ENCODE results near the gene DERL2.
A peak's percentile ranks its signal among the peaks of the same experiment; 100 is the strongest.

DERL2 gene

DNA sequence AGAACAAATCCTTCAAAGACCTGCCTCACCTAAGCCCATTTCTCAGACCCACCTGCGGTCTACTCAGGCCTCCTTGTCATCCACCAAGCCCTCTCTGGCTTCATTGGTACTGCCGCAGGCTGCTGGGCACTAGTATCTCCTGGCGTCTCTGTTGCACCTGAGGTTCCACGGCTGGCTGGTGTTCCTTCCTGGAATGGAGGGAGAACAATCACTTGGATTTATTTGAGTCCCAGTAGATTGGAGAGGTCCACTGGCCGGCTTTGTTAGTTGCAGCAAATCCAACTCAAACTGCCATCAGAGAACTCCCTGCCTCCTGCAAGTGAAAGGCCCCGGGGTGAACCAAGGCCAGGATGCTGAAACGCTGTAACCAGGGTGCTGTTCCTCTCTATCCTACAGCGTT is 15.7 kb upstream of the DERL2 start:
- DNase-seq (ENCODE audit: low read depth, low spot score) = no peak

DNA sequence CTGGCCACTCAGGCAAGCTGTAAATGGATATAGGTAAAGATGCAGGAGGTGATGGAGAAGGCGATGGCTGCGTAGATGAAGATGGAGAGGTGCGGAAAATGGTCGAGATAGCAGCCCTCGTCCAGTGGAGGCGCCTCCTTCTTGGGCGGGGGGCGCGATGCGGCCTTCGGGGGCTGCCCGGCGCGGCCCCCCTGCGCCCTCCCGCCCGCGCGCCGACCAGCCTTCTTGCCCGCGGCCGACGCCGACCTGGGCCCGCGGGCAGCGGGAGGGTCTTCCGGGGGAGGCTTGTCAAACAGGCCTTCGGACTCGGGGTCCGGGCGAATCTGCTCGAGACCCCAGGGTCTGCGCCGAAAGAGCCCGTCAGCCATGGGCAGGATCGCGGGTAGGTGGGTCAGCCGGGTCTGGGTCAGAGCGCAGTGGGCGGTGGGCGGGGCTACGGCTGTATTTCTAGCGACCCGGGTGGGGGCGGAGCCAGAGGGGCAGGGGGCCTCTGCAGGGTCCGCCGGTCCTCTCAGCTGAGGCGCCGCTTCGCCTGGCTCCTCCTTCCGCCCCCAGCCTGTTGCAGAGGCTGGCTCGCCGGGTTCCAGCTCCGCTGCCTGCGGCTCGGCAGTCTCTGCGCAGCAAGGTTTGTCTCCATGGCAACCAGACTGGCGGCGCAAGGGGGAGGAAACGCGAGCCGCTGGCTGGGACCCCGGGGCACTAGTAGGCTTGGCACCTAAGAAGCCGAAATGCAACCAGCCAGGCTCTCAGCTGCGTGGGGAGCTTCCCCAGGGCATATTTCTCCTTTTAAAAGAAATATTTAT is 14.8 kb upstream of the DERL2 start:
- DNase-seq (ENCODE audit: low read depth, low spot score) = peak; percentile 98

DNA sequence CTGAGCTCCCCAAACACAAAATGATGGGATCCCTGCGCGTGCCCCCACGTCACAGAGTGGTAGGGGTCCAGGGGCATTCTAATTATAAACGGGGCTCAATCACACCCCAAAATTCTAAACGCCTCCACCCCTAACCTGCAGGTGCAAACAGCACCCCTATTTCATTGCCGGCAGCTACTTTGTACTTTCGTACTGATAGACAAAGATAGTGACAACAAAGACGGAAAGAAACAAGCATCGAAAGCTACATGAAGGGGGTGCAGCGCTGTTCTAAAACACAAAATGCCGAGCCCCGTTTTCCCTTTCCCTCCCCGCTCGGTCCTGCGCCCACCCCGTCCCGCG is 14.2 kb upstream of the DERL2 start:
- no peak for DNase-seq (ENCODE audit: low read depth, low spot score)

DNA sequence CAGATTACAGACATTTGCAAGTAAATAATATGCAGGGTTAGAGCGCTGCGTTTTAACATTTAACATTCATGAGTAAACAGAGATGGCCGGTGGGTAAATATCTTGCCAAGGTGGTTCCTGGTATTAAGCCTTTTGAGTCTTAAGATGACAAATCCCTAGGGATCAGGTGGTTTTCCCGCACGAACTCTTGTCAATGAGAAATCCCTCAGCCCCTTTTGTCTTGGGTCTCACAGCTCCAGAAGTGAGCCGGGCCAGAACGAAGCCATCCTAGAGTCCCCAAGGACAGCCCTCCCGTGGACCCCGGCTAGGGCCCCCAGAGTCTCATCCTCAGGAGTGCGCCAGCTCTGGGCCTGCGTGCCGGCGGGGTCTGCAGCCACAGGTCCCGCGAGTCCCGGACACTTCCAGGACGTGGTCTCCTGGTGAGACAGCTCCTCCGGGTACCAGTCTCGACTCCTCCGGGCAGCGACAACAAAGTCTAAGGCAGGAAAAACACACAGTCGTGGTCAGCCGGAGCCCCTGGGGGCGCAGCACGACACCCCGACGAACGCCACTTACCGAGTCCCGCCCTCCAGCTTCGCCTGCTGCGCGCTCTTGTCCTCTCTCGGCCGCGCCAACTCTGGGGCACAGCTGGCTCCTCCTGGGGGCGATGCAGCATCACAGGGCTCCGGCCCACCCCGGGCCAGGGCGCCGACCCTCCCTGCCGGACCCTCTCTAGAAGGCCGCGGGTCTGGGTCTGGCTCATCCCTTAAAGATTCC is 13.7 kb upstream of the DERL2 start:
- DNase-seq (ENCODE audit: low read depth, low spot score) = peak; percentile 45

DNA sequence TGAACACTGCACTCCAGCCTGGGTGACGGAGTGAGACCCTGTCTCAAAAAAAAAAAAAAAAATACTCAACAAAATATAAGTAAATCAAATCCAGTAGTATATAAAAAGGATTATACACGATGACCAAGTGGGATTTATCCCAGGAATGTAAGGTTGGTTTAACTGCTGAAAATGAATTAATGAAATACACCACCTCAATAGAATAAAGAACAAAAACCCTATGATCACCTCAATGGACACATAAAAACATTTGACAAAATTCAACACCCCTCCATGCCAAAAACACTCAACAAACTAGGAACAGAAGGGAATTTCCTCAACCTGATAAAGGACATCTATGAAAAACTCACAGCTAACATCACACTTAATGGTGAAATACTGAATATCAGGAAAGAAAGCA is 7.0 kb upstream of the DERL2 start:
- no peak for DNase-seq (ENCODE audit: low read depth, low spot score)

DNA sequence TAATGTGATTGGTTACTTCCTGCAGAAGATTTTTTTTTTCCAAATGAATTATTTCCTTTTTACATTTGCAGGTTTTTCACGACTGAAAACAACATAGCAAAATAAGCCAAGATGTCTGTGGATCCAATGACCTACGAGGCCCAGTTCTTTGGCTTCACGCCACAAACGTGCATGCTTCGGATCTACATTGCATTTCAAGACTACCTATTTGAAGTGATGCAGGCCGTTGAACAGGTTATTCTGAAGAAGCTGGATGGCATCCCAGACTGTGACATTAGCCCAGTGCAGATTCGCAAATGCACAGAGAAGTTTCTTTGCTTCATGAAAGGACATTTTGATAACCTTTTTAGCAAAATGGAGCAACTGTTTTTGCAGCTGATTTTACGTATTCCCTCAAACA is 2.8 kb upstream of the DERL2 start:
- DNase-seq (ENCODE audit: low read depth, low spot score) = no peak

DNA sequence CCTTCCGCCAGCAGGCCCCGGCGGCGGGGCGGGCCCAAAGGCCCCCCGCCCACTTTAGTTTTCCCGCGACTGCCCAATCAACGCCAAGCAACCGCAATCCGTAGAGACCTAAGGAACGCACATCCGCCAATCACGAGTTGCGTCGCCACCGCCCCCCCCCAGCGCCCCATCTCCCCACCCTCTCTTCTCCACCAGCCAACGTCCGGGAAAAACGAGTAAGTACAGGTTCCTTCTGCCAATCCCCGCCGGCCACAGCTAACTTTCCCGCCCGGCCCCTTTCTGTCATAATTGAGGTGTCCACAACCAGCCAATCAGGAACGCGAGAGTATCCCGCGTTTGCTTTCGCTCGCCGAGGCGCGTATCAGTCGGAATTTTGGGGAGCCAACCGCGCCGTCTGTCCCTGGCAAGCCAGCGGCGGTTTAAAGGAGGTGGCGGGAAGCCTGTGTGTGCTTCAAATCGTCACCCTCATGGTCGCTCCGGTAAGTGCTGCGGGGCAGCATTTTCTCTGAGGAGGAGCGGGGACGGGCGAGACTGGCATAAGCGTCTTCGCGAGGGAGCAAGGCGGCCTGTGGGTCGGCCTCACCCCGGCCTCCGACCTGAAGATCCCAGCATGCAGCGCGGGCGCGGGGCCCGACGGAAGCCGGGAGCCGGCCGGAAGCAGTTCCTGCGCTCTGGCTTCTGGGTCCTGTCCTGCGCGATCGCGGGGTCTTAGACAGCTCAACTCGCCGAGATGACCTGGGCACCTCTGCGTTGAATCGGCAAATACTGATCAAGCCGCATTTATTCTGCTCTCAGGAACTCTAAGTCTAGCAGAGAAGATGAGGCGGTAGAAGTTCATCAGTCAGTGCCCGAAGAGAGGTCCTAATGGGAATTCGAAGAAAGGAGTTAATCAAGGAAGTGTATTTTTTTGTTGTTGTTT is 487 bp upstream of the DERL2 start, which contains the start of gene MIS12:
MIS12 (plus strand) TSS at position 361 of the 919 bp plus-strand sequence. CDS start 2,297 bp downstream, outside the sequence.
- peak; percentile 99 for DNase-seq (ENCODE audit: low read depth, low spot score)

DNA sequence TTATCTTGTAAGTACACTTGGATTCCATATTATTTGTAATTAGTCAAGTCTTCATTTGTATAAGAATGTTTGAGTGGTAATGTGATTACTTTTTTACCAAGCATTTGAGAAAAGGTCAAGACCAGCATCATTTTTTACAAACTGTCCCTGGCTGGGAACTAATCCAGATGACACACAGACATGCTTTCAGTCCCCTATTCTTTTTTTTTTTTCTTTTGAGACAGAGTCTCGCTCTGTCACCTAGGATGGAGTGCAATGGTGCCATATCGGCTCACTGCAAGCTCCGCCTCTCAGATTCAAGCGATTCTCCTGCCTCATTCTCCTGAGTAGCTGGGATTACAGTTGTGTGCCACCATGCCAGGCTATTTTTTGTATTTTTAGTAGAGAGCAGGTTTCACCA is 4.5 kb downstream of the DERL2 start:
- DNase-seq (ENCODE audit: low read depth, low spot score) = no peak

DNA sequence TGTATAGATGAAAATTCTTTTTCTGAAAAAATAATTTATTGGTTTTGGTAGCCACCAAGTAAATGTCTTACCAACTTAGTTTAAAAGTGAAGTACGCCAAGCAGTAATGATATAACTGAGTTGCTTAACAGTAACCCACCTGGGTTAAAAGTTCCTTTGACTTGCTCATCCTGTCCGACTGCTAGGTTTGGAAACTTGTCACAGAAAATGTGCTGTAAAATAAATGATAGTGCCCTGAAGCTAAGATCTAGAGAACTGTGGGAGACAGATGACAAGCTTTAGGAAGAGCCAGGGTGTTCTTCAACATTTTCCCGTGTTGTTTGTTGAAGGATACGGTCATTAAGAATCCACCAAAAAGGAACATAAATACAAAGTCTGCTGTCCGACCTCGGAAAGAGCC is 5.0 kb downstream of the DERL2 start:
- no peak for DNase-seq (ENCODE audit: low read depth, low spot score)

DNA sequence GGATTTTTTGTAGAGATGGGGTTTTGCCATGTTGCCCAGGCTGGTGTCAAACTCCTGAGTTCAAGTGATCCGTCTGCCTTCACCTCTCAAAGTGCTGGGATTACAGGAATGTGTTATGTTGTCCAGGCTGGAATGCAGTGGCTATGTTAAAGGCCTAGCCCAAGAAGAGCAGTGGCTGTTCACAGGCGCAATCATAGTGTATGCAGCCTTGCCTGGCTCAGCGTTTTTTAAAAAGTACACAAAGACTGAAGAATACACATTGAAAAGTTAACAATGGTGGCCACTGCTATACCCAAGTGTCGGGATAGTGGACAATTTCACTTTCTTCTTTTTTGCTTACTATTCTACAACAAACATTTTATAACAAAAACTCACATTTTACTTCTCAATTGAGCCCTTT is 7.0 kb downstream of the DERL2 start:
- no peak for DNase-seq (ENCODE audit: low read depth, low spot score)

DNA sequence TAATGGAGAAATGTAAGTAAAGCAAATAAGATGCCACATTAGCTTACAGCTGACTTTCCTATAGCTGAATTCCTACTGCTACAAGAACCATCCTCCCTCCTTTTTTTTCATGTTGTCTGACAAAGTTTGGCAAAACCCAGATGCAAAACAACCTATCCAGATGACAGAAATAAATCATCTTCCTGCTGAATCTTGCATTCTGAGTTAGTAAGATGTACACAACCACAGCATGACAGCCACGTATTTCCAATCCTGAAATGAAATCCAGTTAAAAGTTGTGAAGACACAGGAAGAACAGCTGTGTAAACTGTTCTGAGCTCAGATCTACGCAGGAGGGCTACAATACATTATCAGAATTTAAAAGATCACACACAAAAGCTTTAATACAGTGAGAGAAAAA is 12.1 kb downstream of the DERL2 start:
- DNase-seq (ENCODE audit: low read depth, low spot score) = no peak

DNA sequence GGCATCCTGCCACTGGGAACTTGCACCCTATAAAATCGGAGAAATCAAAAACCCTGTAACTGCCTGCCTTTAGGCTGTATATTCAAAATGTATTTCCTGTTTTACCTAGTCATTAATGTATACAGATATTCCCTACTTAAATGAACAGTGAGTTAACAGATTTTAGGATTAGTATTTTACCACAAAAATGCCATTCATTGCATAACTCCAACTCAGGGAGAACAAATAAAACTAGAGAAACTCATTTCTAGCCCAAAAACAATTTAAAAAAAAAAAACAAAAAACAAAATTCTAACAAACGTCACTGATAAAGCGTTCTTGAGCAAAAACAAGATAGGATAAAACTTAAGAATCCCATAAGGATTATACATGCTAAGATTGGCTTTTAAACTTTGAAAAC is 13.5 kb downstream of the DERL2 start:
- no peak for DNase-seq (ENCODE audit: low read depth, low spot score)

DNA sequence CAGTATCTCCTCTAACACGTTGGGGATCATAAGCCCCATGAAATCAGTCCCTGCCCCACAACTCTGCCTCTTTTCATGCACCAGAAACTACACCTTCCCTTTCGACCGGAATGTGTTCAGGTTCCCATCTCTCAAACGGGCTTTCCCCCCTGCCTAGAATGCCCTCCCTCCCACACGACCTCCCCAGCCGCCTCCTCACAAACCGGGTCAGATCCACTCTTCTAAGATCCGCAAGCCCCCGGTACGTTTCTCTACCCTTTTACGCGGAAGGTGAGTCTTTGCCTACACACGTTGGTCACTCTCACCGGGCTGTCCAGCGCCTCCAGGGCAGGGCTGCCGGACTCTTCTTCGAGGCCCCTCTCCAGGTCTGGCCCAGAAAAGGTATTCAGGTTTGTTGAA is 17.9 kb downstream of the DERL2 start:
- DNase-seq (ENCODE audit: low read depth, low spot score) = no peak

DNA sequence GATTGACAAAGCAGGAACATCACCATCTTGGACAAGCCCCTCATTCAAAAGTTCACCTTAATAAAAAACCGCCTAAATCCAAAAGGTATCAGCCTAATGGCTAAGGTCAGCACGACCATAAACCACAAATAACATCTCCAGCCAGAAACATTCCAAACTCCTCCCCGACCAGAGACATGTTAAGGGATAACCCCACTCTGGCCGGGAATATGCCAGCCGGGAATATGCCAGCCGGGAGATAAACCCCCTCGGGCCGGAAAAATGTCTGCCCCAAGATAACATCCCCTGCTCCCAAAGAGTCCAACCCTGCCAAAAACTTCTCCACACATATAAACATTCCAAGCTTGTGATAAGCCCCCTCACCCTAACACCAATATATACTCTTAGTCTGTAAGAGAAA is 18.6 kb downstream of the DERL2 start:
- DNase-seq (ENCODE audit: low read depth, low spot score) = peak; percentile 11

DNA sequence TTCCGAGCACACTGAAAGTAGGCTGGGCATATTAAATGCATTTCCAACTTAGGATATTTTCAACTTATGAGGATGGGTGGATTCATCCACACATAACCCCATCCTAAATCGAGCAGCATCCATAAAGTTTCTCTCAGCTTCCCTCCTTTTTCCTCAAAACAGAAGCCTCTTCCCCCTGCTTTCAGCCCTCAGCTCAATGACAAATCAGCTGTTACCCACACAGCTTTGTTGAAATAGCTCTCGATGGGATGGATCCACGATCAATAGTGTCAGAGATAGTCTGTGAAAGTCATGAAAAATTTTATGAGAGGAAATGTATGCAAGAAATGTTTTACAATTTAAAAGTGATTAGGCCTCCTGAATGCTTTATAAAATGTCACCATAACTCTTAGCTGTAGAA is 19.7 kb downstream of the DERL2 start:
- DNase-seq (ENCODE audit: low read depth, low spot score) = no peak

DNA sequence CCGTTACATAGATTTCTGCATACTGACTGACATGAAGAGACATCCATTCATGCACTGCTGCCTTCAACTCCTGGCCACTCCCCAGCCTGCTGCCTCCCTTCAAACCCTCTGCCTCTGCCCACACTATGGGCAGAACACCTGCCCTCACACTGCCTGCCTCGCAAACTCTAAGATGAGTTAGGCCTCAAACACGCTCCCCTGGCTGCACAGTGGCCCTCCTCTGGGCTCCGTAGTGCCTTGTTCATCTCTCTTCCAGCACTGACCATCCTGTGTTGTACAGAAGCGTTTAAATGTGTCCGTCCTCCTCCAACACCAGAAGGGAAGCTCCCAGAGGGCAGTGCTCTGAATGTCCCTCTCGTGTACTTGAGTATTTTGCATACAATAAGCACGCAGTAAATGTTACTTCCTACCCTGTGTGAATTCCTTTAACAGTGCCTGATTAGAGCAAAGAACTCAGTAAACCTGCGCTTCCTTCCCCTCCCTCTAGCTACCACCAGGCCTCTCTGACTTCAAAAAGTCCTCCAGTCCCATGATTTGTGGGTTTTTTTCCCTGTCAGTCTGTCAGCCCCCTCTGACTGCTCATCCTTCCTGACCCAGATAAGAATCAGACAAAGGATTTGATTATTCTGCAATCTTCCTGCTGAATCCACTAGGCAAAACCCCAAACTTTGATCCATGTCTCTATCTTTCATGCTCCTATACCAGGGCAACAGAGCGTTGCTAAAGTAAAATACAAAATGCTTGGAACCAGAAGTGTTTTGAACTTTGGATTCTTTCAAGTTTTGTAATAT is 21.1 kb downstream of the DERL2 start:
- DNase-seq (ENCODE audit: low read depth, low spot score) = no peak

DNA sequence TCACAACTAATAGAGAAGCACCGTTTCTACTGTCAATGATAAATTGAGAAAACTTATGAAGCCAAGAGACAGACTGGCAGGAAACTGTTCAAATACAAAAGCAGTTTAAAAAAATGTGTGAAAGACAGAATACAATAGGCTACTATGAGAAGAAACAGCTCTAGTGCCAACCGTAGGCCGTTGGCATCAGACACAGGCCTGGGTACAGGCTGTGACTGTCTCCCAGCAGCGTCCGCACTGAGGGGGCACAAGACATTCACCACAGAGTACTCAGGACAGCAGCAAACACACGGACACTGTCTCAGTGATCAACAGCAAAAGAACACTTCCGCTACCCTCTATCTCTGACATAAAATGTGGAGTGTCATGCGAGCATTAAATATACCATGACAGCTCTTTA is 39.2 kb downstream of the DERL2 start:
- no peak for DNase-seq (ENCODE audit: low read depth, low spot score)

DNA sequence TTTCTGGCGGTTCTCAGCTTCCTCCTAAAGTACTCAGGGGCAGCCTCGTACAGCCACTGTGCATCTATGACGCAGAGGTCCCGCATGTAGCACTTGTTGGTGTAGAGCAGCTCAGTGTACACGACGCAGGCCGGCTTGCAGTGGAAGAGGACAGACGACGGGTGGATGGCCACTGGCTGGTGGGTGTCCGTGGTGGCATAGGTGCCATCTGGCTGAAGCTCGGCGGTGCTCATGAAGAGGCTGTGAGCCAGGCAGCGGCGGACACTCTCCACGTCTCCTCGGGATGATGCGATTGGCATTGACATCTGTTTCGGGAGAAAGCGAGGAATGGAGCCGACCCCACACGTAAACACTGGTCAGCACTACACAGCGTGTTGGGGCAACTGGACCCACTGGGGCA is 41.8 kb downstream of the DERL2 start:
- no peak for DNase-seq (ENCODE audit: low read depth, low spot score)

DNA sequence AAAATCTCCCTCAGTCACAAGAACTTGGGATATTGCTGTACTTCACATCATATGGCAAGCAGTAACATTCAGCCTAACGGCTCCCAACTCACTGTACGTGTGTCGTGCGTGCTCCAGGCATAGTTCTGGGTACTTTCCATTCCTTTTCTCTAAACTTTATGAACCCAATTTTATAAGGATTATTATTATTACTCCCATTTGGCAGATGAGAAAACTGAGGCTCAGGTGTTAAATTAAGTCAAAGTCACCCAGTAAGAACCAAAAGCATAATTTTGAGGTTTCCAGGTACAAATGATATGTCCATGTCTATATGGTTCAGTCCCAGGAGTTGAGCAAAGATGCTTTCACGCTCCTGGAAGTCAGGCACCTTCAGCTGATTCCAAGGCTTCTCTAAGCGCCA is 42.2 kb downstream of the DERL2 start:
- no peak for DNase-seq (ENCODE audit: low read depth, low spot score)

DNA sequence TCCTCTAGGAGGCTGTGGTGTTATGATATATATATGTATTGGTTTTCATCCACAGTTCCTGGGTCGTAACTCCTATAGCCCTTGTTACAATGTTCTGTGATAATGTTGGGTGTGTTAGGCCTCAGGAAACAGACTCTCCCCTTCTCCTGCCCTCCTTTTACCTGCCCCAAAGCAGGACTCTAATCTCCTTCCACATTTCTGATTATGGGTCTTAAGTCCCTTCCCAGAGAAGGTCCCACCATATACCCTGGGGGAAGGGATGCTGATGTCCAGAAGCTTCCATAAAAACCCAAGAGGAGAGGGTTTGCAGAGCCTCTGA is 46.6 kb downstream of the DERL2 start:
- no peak for DNase-seq (ENCODE audit: low read depth, low spot score)

DNA sequence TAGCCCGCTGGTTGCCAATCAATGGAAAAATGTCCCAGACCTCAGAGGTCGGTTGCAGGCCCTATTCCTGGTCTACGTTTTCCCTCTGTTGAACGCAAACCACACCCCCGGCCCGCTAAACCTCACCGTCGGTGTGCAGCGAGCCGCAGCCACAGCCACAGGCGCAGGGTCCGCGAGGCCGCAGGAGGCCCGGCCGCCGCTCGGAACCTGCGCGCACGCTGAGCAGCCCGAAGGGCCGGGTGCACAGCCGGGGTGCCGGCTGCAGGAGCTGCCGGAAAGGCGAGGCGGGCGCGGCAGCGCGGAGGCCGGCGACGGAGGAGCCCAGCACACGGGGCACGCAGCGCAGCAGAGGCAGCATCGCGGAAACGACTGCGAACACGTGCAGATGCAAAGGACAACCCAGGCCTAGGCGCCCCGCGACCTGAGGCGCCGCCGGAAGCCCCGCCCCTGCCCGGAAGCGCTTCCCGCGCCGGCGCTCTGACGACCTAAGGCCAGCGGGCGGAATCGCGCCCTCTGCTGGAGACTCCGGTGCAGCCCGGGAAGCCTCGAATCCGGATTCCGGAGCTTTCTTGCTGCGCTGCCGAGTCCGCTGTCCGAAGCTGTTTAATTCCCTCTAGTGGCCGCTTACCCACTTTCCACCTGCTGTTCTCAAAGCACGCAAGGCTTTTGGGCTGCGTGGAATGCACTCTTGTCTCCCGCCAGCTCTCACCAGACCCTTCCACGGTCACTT is 47.1 kb downstream of the DERL2 start, which contains the start of gene C1QBP:
C1QBP (minus strand) TSS at position 440 of the 730 bp plus-strand sequence; CDS start at position 358, 82 bp downstream.
- peak; percentile 98 for DNase-seq (ENCODE audit: low read depth, low spot score)

All from astrocyte of the hippocampus (primary cell).